Activated T-helper 17 cell treated with anti-CD3 and anti-CD28 coated beads, Interleukin-2, amount 50 U/mL, for 72 hours (primary cell): ENCODE results near the gene TET3. TPM values are rescaled to one million over a fixed set of nuclear protein-coding genes. Genes with fewer than 3 reads are reported as not detected.

Experiments used
- total RNA-seq, 2 donors: library from RNA; stranded (reverse); gene quantifications; one replicate each; pipeline ENCODE4 v1.2.3, GENCODE V29; 2022

Gene TET3
- total RNA-seq, 2 donors from 2014 or later = 15.1 to 42.6 TPM

Other genes starting within 250 kb of the TET3 start
- 10 to 100 TPM; 25.8 to 37.5 TPM for gene TPRKB, start 247.6 kb upstream of the TET3 start, total RNA-seq
- gene DUSP11, start 204.8 kb upstream of the TET3 start, total RNA-seq = 10 to 100 TPM; 36.7 to 41.0 TPM
- under 1 TPM in 1 of 2 donors, not detected in 1; 0.08 TPM for gene C2orf78, start 200.7 kb upstream of the TET3 start, total RNA-seq
- gene STAMBP, start 155.9 kb upstream of the TET3 start, total RNA-seq = 100 to 1,000 TPM in 1 of 2 donors, 10 to 100 TPM in 1; 59.5 to 152 TPM
- gene ACTG2, start 91.9 kb upstream of the TET3 start, total RNA-seq = not detected
- gene DGUOK, start 58.0 kb upstream of the TET3 start, total RNA-seq = 10 to 100 TPM; 66.7 to 87.8 TPM
- gene BOLA3, start 163.0 kb downstream of the TET3 start, total RNA-seq = 10 to 100 TPM; 35.7 to 51.7 TPM
- 100 to 1,000 TPM; 155 to 159 TPM for gene MOB1A, start 194.0 kb downstream of the TET3 start, total RNA-seq
- gene MTHFD2, start 213.7 kb downstream of the TET3 start, total RNA-seq = 100 to 1,000 TPM; 281 to 284 TPM